GM12865 (cell line): ENCODE data around the gene KCTD12.

Experiments used
- DNase-seq: peaks from one replicate; pipeline ENCODE4 v3.0.0; 2010; ENCODE audit warnings: low read depth
- H3K4me3 ChIP-seq: 2 replicates; pipeline ENCODE4 v1.5.1; 2011; ENCODE audit warnings: mild to moderate bottlenecking, low read depth, low read length, control low read depth
- CTCF ChIP-seq: IDR thresholded peaks from 2 replicates; pipeline ENCODE4 v1.5.1; 2011; ENCODE audit warnings: low read length, control low read depth, low read depth, inconsistent platforms; ENCODE audit not compliant: insufficient read depth; ENCODE audit errors: missing control alignments

Gene KCTD12

GRCh38 chr13:76833441-76833954, 52.7 kb downstream of the KCTD12 start:
- no peak for TF ChIP-seq CTCF
- DNase-seq: no peak
- H3K4me3 ChIP-seq: no peak overlapping the region

- DNase-seq: no peak
- H3K4me3 ChIP-seq: no peak overlapping the region
- TF ChIP-seq CTCF: no peak
Measured at GRCh38 chr13:76832258-76832988, 53.8 kb downstream of the KCTD12 start.

GRCh38 chr13:76830805-76831204, 55.4 kb downstream of the KCTD12 start:
- TF ChIP-seq CTCF: no peak
- no peak overlapping the region for H3K4me3 ChIP-seq
- DNase-seq: no peak
